NCI-H1105 treated with DMSO at 0.1 percent for 48 hours (cell line): Measurements from ENCODE around the gene FERMT1.

Experiments used
- DNase-seq: peaks from one replicate; lab custom pipeline; 2025; lab: John Stamatoyannopoulos, UW

Gene FERMT1

GRCh38 chr20:6122873-6123648 is at the start of gene FERMT1:
FERMT1 (minus strand) TSS chr20:6123030; CDS start chr20:6119554, 3,476 bp downstream.
- DNase-seq = peak; percentile 59

DNA sequence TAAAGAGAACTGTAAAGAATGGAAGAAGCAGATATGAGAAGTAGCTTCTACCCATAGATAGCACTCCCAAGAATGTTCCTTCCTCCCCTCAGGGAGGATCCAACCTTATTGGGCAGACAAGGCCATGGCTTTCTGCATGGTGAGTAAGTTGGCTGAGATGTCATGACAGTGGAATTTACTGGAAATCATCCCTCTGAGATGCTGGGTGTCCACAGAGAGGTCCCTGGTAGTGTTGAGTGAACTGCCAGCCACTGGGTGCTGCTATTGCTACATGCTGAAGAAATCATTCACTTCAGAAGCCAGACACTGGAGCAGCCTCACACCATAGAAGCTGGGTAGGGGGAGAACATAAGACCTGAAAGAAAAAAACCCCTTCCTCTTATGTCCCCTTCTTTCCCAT is 46.4 kb upstream of the FERMT1 start:
- DNase-seq = no peak

DNA sequence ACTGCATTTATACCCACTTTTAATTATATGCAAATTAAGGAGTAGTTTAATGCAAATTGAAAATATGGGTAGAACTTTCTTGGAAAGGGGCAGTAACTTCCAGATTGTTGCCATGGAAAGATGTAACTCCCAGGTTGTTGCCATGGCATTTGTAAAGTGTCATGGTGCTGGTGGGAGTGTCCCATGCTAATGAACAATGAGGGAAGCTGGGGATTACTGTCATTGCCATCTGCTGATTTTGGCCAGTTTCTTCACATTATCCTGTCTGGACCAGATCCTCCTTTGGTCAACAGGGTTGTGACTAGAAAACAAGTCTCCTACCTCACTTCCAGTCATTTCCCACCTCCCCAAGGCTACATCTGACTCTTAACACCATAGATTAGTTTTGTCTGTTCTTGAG is 45.4 kb upstream of the FERMT1 start:
- no peak for DNase-seq

GRCh38 chr20:6165346-6165745 is 42.5 kb upstream of the FERMT1 start:
- DNase-seq = no peak

DNA sequence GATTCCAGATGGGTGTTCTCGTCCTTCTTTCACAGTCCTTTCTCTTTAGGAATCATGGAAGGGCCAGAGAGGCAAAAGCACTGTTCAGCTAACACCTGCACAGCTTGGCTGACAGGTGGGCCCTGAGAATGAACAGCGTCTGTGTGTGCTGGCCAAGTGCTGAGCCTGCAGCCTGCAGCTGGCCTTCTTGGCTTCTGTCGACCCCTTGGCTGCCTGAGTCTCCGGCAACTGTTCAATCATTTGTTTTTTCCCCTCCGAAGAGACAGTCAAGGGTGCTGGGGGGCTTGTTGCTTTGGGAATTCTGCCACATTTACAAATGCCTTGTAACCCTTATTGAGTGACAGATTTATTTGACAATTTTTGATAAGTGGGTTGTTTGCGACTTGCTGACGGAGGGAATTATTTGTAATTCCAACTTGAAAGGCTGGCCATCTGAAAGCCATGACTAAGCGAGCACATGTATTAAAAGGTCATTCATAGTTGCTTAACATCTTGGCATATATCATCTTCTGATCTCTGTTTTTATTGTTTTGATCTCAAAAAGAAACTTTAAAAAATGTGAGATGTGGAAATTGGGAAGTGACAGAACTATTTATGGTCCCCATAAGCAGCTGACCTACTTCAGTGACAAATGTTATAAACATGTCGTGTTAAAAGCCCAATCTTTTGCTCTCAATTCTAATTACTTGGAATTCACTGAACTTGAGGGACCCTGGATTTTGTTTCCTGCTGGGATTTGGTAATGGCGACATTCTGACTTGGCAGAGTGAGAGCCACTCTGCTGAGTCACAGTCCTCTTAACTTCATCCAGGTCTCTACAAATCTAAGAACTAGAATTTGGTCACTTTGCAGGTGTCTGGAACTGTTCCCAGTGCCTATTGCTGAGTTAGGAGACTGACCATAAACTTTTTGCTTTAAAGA is 41.9 kb upstream of the FERMT1 start:
- DNase-seq = peak; percentile 97

GRCh38 chr20:6160736-6161135 is 37.9 kb upstream of the FERMT1 start:
- no peak for DNase-seq

DNA sequence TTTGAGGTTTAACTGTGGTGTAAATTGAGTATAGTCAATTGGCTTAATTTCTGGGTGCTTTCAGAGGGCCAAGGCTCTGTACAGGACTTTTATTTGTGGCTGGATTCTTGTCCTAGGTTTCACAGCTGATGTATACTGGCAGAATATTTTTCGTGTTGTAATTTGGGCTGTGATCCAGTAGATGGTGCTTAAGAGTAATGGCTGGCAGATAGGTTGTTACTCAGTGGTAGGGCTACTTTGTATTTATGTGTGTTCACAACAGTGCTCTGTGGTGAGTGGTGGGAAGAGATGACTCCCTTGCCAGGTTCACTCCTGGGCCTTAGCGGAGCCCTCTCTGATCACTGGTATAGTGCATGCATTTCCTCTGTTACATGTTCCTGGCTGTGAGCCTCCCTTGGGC is 34.5 kb upstream of the FERMT1 start:
- no peak for DNase-seq

DNA sequence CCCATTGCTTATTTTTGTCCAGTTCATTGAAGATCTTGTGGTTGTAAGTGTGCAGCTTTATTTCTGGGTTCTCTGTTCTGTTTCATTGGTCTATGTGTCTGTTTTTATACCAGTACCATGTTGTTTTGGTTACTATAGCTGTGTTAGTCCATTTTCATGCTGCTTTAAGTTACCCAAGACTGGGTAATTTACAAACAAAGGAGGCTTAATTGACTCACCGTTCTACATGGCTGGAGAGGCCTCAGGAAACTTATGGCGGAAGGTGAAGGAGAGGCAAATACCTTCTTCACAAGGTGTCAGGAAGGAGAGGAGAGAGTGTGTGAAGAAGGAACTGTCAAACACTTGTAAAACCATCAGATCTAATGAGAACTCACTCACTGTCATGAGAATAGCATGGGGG is 29.9 kb upstream of the FERMT1 start:
- no peak for DNase-seq

DNA sequence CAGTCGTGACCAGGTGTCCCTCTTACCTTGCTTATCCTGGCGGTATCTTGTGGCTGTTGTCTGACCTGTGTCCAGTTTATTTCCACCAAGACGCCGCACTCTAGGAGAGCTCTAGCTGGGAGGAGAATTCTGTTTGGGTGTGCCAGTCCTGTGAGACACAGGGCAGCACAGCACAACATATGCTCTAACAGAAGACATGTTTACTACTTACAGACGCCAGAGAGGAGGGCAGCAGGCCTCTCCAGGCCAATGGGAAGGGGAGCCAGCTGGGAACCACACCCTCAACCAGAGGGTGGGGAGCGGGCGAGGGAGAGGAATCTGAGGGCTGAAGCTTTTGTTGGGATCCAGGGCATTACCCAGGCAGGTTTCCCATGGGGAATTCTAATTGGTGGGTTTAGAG is 25.2 kb upstream of the FERMT1 start:
- no peak for DNase-seq

GRCh38 chr20:6142348-6142993 is 19.6 kb upstream of the FERMT1 start:
- peak; percentile 70 for DNase-seq

DNA sequence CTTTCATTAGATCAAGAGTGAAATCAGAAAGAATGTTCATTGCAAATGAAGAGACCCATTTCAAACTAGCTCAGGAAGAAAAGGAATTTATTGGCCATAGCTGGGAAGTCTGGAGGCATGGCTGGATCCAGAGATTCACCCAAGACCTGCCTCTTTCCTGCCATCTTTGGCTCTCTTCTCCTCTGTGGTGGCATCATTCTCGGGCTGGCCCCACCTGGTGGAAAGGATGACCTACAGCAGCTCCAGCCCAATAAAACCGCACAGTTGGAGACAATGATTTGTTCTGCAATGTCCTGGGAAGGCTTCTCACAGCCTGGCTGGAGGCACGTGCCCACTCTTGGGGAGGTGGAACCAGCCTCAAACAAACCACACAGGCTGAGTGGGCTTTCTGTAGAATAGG is 18.1 kb upstream of the FERMT1 start:
- DNase-seq = no peak

- DNase-seq = no peak
These were observed 12.5 kb upstream of the FERMT1 start for GRCh38 chr20:6135347-6135746.

DNA sequence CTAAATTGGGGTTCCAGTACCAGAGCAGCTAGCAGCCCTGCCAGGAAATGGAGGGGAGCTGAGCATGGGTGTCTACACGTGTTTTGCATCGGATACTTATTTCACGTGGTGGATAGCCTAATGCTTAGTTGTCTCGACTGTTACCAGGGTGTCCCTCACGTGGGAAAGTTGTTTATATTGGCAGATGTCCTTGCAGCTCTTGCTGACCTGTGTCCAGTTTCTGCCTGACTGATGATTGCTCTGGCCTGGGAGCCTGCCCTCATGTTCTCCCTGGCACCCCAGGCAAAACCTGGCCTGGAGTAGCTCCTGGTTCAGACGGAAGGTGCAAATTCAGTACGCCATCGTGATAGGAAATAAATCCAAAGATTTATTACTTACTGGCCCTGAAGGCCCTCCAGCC is 11.8 kb upstream of the FERMT1 start:
- DNase-seq = no peak

GRCh38 chr20:6130045-6130444 is 7.2 kb upstream of the FERMT1 start:
- no peak for DNase-seq

GRCh38 chr20:6127825-6128224 is 5.0 kb upstream of the FERMT1 start:
- no peak for DNase-seq

- DNase-seq = no peak
These were observed 4.0 kb upstream of the FERMT1 start for GRCh38 chr20:6126846-6127245.

GRCh38 chr20:6123649-6124014 is 802 bp upstream of the FERMT1 start:
- DNase-seq = no peak

- peak; percentile 59 for DNase-seq
These were observed 538 bp downstream of the FERMT1 start for GRCh38 chr20:6122111-6122872.

- DNase-seq = no peak
These were observed 1.3 kb downstream of the FERMT1 start for GRCh38 chr20:6121504-6121903.

- DNase-seq = no peak
These were observed 2.3 kb downstream of the FERMT1 start for GRCh38 chr20:6120491-6120988.

GRCh38 chr20:6116758-6117157 is 6.1 kb downstream of the FERMT1 start:
- DNase-seq = no peak
